D341Med (cell line): ENCODE results near the gene IFNA16.
"Not testable (repeated sequence)": the region's sequence is repeated elsewhere in the genome, so short reads cannot be mapped to it uniquely, and the experiment has no call there.

Source experiments
- DNase-seq: peaks from one replicate; pipeline ENCODE4 v3.0.0; 2012; ENCODE audit warnings: low spot score

The IFNA16 gene

GRCh38 chr9:21194867-21195776 is 22.0 kb downstream of the IFNA16 start:
- not testable (repeated sequence) for DNase-seq

GRCh38 chr9:21187487-21187886 is 29.6 kb downstream of the IFNA16 start, which contains the start of gene IFNA4:
TSS of gene IFNA4 (minus strand) at chr9:21187587. CDS start at chr9:21187531, 56 bp downstream.
- not testable (repeated sequence) for DNase-seq

- not testable (repeated sequence) for DNase-seq
These were observed 34.0 kb downstream of the IFNA16 start for GRCh38 chr9:21182810-21183736.

- no peak for DNase-seq
These were observed 42.4 kb downstream of the IFNA16 start for GRCh38 chr9:21174671-21175070.

GRCh38 chr9:21172156-21172555 is 45.0 kb downstream of the IFNA16 start:
- DNase-seq: no peak

GRCh38 chr9:21171351-21171750 is 45.8 kb downstream of the IFNA16 start:
- DNase-seq: no peak

GRCh38 chr9:21166560-21166959 is 50.6 kb downstream of the IFNA16 start, which contains the start of gene IFNA21:
TSS of gene IFNA21 (minus strand) at chr9:21166660. CDS start at chr9:21166612, 48 bp downstream.
- DNase-seq: not testable (repeated sequence)
